HG03196 (cell line): ENCODE measurements around the gene KRT4.
"Not testable (repeated sequence)": the region's sequence is repeated elsewhere in the genome, so short reads cannot be mapped to it uniquely, and the experiment has no call there.

Source experiments
- ATAC-seq: cut with Tn5 transposase; IDR thresholded peaks from one replicate; pipeline ENCODE4 v1.9.1; 2021; ENCODE audit not compliant: unreplicated experiment

KRT4 gene

GRCh38 chr12:52776435-52776834 lies 37.5 kb downstream of the KRT4 start:
- no peak for ATAC-seq

GRCh38 chr12:52774629-52775250 lies 39.2 kb downstream of the KRT4 start:
- ATAC-seq, result no peak

- ATAC-seq, result no peak
These were observed 41.1 kb downstream of the KRT4 start for GRCh38 chr12:52772772-52773171.

- ATAC-seq, result no peak
These were observed 41.7 kb downstream of the KRT4 start for GRCh38 chr12:52772188-52772587.

GRCh38 chr12:52771505-52771904 lies 42.4 kb downstream of the KRT4 start:
- no peak for ATAC-seq

DNA sequence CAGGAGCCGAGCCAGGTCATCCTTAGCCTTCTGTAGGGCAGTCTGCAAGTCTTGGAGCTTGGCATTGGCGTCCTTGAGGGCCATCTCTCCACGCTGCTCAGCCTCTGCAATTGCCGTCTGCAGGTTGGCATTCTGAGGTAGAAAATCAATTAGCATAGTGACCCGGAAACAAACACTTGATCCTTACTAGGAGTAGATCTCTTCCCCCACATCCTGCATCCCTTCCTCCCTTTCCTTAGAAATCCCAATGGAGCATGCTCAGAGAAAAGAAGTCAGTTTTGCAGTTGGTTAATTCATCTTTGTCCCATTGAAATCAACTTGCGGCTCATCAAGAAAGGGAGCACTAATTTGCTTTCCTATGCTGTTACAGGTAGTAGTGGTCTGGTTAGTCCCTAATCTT lies 42.8 kb downstream of the KRT4 start:
- no peak for ATAC-seq

DNA sequence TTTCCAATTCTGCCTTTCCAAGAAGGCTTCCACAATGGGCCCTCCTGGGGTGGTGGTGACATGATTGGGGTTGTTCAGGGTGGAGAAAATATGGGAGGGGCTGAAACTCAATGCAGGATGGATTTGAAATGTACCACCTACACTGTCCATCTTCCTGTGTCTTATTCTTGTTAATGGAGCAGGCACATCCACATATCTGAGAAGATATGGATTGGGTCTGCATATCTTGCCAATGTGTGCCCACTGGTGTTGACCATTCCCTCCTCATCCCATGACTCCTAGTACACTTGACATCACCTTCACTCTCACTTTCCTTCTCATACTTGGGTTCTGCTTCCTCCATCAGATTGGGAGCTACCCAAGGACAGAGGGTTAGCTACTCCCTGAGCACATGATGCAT lies 44.0 kb downstream of the KRT4 start:
- no peak for ATAC-seq

DNA sequence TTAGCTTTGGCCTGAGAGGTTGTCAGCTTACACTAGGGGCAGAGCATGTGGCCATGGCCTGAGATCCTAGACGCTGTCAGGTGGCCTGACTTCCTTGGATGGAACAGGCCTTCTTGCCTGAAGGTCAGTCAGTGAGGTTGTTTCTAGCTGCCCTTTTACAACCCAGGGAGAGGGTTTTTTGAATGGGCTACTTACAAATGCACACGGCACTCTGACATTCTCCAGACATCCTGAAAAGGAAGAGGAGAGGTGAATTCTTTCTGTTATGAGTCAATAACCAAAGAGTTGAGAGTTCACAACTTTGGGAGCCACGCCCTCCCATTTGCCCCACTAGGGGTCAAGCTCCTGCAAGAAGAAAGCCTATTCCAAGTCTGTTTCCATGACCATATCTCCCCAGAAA lies 44.6 kb downstream of the KRT4 start:
- ATAC-seq, result no peak

DNA sequence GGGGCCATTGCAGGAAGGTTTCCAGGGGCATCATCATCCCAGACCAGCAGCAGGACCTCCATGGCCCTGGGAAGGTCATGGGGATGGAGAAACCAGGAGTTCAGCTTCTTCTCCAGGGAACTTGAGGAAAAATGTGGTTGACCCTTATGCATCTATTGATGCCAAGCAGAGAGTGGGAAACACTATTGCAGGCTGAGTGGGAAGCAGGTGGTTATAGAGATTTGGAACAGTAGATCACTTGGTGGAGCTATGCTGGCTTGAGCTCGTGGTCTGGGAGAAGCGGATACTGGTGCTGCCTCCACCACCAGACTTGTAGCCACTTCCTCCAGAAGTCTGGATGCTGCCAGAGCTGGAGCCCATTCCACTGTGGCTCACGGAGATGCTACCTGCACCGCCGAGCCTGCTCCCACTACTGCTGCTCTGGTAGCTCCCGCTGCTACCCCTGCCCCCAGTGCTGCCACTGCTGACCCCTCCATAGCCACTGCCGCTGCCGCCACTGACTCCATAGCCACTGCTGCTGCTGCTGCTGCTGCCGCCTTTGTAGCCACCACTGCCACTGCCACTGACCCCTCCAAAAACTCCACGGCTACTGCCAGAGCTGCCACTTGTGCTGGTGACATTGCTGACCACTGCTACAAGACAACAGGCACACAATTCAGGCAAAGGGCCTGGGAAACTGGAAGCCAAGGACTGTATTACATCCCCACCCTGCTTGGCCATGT lies 45.3 kb downstream of the KRT4 start:
- ATAC-seq, result no peak

DNA sequence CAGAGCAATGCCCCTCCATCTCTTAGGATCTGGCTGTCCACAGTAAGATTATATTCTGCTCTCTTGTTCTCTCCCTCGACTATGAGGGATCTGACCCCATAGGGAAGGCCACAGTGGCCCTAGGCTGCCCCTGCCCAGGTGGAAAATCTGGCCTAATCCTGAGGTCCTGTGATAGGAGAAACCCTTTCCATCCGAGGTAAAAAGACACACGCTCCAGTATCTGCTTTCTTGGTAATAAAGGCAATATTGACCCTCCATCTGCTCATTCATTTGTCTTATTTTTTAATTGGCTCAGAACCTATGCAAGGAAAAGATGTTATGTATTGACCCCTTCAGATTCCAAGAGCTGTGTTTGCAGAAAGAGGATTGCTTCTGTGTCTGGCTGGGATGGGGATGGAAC lies 46.5 kb downstream of the KRT4 start:
- no peak for ATAC-seq

- no peak for ATAC-seq
These were observed 46.9 kb downstream of the KRT4 start for GRCh38 chr12:52767020-52767379.

DNA sequence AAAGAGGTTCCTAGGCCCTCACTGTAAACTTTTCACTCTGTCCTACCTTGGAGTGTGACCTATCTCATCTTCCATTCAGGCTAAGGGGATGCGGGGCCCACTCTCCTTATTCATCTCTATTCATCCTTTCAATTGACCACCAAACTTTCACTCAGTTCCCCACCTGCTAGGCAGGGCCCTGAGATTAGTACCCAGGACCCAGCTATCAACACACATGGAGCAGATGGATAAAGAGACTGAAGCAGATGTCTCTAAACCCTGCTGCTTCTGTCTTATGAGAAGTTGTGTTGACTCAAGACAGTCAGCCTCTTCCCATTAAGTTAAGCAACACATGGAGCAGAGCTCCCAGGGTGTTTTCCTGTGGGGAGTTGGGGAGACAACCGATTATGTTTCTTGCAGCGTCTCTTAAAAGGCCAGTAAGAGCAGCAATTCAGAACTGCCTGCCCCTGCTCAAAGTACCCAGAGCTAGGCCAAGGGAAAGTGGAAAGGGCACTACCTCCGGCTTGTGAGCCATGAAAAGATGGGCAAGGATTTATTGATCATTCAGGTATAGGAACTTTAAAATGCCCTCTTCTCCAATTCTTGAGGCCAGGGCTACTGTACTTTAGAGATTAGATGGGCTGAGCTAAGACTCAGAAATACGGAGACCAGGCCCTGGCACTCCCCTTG lies 47.4 kb downstream of the KRT4 start:
- no peak for ATAC-seq

- no peak for ATAC-seq
These were observed 48.2 kb downstream of the KRT4 start for GRCh38 chr12:52765702-52766101.

GRCh38 chr12:52763991-52764390 lies 49.9 kb downstream of the KRT4 start:
- ATAC-seq, result no peak

DNA sequence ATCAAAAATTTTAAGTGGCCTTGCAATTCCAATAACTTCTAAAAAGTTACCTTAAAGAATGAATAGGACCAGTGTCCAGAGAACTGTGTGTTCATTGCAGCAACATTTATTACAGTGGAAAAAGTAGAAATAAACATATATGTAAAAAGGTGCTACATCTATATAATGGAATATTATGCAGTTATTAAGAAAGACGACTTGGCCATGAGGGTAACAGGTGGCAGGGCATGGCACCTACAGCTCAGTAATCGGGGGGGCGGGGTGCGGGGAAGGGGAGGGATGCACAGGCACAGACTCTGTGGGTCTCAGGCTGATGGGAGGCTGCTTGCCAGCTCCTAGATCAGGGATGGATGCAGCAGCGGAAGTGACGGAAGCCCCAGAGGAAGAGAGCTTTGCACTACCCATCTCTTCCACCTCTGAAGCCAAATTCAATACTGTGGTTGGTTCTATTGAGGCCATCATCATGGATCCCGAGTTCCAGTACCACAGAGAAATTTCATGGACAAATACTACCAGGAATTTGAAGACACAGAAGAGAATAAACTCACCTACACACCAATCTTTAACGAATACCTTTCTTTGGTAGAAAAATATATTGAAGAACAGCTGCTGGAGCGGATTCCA lies 50.8 kb downstream of the KRT4 start:
- ATAC-seq, result no peak

GRCh38 chr12:52761802-52762201 lies 52.1 kb downstream of the KRT4 start:
- ATAC-seq, result no peak

DNA sequence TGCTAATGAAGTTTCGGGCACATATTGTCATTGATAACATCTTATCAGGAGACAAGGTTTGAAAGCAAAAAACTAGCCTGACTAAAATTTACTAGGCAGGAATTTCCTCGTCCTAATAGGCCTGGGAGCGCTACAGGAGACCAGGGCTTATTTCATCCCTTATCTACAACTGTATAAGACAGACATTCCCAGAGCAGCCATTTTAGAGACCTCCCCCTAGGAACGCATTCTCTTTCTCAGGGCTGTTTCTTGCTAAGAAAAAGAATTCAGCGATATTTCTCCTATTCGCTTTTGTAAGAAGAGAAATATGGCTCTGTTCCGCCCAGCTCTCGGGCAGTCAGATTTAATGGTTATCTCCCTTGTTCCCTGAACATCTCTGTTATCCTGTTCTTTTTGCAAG lies 52.7 kb downstream of the KRT4 start:
- not testable (repeated sequence) for ATAC-seq

DNA sequence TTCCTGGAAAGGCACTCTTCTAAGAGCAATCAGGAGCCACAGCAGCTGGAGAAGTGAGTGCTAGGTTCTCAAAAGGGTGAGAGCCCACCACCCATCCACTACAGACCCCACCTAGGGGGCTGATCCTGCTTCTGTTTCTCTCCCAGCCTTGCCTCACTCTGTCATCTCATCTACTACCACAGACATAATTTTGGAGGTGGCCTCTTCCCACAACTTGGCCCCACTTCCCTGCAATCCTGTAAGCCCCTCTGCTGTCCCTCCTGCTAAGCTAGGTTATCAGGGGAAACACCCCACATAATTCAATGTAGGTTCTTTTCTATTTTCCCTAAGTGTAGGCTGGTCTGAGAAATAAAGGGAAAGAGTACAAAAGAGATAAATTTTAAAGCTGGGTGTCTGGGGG lies 53.3 kb downstream of the KRT4 start:
- no peak for ATAC-seq

GRCh38 chr12:52759695-52760094 lies 54.2 kb downstream of the KRT4 start:
- no peak for ATAC-seq

- ATAC-seq, result no peak
These were observed 54.7 kb downstream of the KRT4 start for GRCh38 chr12:52759218-52759617.

- ATAC-seq, result no peak
These were observed 56.3 kb downstream of the KRT4 start for GRCh38 chr12:52757449-52758176.
